Ishikawa (cell line): ENCODE measurements around the gene GPBAR1.

ENCODE experiments used
- CEBPB ChIP-seq: IDR thresholded peaks from 2 replicates; pipeline ENCODE4 v1.6.1; 2012
- CREB1 ChIP-seq: IDR thresholded peaks from 2 replicates; pipeline ENCODE4 v1.6.1; 2012; ENCODE audit warnings: low read depth
- EGR1 ChIP-seq: IDR thresholded peaks from 2 replicates; pipeline ENCODE4 v1.6.1; 2012
- EP300 ChIP-seq: IDR thresholded peaks from 2 replicates; pipeline ENCODE4 v1.6.1; 2012; ENCODE audit warnings: borderline replicate concordance
- FOXM1 ChIP-seq: IDR thresholded peaks from 2 replicates; pipeline ENCODE4 v1.6.1; 2012; ENCODE audit warnings: low read depth, borderline replicate concordance
- NFIC ChIP-seq: IDR thresholded peaks from 2 replicates; pipeline ENCODE4 v1.6.1; 2012
- RAD21 ChIP-seq: IDR thresholded peaks from 2 replicates; pipeline ENCODE4 v1.6.1; 2012; ENCODE audit warnings: low read depth
- TAF1 ChIP-seq: IDR thresholded peaks from 2 replicates; pipeline ENCODE4 v1.6.1; 2012; ENCODE audit warnings: low read depth, mild to moderate bottlenecking
- TCF12 ChIP-seq: IDR thresholded peaks from 2 replicates; pipeline ENCODE4 v1.6.1; 2012; ENCODE audit warnings: low read depth
- TEAD4 ChIP-seq: IDR thresholded peaks from 2 replicates; pipeline ENCODE4 v1.6.1; 2012
- YY1 ChIP-seq: IDR thresholded peaks from 2 replicates; pipeline ENCODE4 v1.6.1; 2012; ENCODE audit warnings: low read depth
- ZBTB7A ChIP-seq: IDR thresholded peaks from 2 replicates; pipeline ENCODE4 v1.6.1; 2012; ENCODE audit warnings: low read depth
- TF ChIP-seq, protein P1 (sequence below): IDR thresholded peaks from 2 replicates; pipeline ENCODE4 v1.6.1; 2012
- TF ChIP-seq, protein P2 (sequence below): IDR thresholded peaks from 2 replicates; pipeline ENCODE4 v1.6.1; 2012; ENCODE audit warnings: low read depth, mild to moderate bottlenecking
- TF ChIP-seq, protein P3 (sequence below): IDR thresholded peaks from 2 replicates; pipeline ENCODE4 v1.6.1; 2012

Gene GPBAR1

DNA sequence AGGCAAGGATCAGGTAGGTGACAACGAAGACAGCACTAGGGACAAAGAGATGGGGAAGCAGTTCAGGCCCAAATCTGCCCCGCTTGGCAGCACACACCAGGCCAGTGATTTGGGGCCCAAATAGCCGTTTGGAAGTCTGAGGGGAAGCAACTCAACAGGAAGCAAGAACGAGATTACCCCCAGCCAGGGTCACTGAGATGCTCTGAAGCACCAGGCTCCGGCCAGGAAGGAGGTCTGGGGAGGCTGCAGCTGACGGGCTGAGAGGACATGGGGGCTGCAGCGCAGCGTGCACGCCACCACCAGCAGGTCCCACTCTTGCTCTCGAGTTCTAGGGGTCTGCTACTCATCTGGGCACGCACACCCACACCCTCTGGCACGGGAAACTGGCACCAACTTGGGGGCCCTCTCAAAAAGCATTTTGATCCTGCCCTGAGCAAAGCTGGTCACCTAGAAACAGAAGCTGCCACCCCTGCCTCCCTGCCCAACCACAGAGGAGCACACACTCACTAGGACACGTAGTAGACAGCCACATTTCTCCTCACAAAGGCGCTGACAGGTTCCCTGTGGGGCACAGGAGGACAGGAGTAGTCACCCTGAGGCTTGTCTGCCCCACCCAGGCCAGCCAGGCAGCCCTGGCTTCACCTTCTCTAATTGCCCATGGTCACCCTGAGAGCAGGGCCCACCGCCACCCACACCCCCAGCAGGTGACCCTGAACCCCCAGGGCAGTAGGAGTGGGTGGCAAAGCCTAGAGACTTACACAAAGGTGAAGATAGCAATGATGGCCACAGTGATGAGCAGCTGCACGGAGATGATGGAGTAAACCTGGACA, 17.9 kb downstream of the GPBAR1 start:
- TF ChIP-seq, protein P1, sequence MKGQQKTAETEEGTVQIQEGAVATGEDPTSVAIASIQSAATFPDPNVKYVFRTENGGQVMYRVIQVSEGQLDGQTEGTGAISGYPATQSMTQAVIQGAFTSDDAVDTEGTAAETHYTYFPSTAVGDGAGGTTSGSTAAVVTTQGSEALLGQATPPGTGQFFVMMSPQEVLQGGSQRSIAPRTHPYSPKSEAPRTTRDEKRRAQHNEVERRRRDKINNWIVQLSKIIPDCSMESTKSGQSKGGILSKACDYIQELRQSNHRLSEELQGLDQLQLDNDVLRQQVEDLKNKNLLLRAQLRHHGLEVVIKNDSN, result no peak
- no peak for TF ChIP-seq EP300
- TF ChIP-seq YY1, result no peak
- TF ChIP-seq FOXM1, result no peak
- TF ChIP-seq CEBPB, result no peak
- TF ChIP-seq TCF12, result no peak
- no peak for TF ChIP-seq NFIC
- no peak for TF ChIP-seq CREB1
- TF ChIP-seq, protein P2, sequence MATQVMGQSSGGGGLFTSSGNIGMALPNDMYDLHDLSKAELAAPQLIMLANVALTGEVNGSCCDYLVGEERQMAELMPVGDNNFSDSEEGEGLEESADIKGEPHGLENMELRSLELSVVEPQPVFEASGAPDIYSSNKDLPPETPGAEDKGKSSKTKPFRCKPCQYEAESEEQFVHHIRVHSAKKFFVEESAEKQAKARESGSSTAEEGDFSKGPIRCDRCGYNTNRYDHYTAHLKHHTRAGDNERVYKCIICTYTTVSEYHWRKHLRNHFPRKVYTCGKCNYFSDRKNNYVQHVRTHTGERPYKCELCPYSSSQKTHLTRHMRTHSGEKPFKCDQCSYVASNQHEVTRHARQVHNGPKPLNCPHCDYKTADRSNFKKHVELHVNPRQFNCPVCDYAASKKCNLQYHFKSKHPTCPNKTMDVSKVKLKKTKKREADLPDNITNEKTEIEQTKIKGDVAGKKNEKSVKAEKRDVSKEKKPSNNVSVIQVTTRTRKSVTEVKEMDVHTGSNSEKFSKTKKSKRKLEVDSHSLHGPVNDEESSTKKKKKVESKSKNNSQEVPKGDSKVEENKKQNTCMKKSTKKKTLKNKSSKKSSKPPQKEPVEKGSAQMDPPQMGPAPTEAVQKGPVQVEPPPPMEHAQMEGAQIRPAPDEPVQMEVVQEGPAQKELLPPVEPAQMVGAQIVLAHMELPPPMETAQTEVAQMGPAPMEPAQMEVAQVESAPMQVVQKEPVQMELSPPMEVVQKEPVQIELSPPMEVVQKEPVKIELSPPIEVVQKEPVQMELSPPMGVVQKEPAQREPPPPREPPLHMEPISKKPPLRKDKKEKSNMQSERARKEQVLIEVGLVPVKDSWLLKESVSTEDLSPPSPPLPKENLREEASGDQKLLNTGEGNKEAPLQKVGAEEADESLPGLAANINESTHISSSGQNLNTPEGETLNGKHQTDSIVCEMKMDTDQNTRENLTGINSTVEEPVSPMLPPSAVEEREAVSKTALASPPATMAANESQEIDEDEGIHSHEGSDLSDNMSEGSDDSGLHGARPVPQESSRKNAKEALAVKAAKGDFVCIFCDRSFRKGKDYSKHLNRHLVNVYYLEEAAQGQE, result no peak
- TF ChIP-seq TEAD4, result no peak
- TF ChIP-seq, protein P3, sequence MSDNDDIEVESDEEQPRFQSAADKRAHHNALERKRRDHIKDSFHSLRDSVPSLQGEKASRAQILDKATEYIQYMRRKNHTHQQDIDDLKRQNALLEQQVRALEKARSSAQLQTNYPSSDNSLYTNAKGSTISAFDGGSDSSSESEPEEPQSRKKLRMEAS, result no peak
- TF ChIP-seq TAF1, result no peak
- TF ChIP-seq ZBTB7A, result no peak
- TF ChIP-seq EGR1, result no peak
- no peak for TF ChIP-seq RAD21

DNA sequence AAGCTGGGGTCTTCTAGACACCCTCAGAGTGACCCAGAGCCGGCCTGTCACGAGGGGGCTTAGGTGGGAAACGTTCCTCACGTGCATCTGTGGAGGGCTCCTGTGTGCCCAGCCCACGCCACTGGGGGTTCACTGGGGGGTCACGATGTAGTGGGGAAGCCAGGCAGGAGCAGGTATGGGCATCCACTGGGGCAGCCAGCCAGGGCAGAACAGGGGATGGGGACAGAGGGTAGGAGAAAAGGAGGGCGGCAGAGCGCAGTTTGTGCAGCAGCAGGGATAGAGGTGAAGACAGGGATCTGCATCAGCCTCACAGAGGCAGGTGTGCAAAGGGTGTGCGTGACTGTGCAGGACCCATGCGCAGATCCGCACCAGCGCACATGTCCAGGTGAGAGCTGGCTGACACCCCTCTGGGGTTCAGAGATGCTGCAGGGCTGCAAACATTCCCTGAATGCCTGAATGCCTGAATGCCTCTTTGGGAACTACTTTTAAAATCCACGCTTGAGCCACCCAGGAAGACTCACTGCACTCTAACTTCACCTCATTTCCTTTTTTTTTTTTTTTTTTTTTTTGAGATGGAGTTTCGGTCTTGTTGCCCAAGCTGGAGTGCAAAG, 19.6 kb downstream of the GPBAR1 start:
- TF ChIP-seq EP300 (no peak), CEBPB (no peak), TEAD4 (no peak), RAD21 (no peak), YY1 (no peak), FOXM1 (no peak), CREB1 (no peak), EGR1 (no peak), ZBTB7A (no peak), TAF1 (no peak), NFIC (no peak), TCF12 (no peak)
- TF ChIP-seq, protein P3, result no peak
- TF ChIP-seq, protein P2, result no peak
- TF ChIP-seq, protein P1, result no peak

DNA sequence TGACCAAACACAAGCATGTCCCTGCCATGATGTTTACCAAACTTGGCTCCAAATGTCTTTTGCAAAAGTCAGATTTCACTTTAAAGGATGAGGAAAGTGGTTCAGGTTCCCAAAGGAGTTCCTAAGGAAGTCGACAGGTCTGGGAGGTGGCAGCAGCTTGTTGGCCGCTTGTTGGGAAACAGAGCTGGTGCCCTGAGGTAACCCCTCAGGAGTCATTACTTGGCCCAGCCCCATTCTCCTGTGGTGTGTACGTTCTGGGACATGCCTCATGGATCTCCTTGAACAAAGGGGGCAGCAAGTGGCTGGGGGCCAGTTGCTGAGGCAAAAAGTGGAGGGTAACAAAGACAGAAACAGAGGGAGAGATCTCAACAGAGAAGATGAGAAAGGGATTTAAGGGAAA, 20.6 kb downstream of the GPBAR1 start:
- TF ChIP-seq, protein P1, result no peak
- TF ChIP-seq CEBPB, result no peak
- no peak for TF ChIP-seq ZBTB7A
- TF ChIP-seq RAD21, result no peak
- no peak for TF ChIP-seq EGR1
- TF ChIP-seq, protein P2, result no peak
- no peak for TF ChIP-seq NFIC
- no peak for TF ChIP-seq CREB1
- TF ChIP-seq YY1, result no peak
- TF ChIP-seq TCF12, result no peak
- TF ChIP-seq FOXM1, result no peak
- no peak for TF ChIP-seq EP300
- no peak for TF ChIP-seq TAF1
- no peak for TF ChIP-seq TEAD4
